Thyroid gland (tissue), 4 donors: Measurements from ENCODE around the gene PHF21A. TPM values are rescaled to one million over a fixed set of nuclear protein-coding genes. Genes with fewer than 3 reads are reported as not detected.

ENCODE experiments used
- DNase-seq, 2 donors: peaks; one replicate each; pipeline ENCODE4 v3.0.0-alpha.2; 2019
- H3K27ac ChIP-seq, 3 donors: fragments of 200-600 bp; sonication (generic); 1 replicate in 2 of 3; 2 replicates in 1 of 3; pipeline ENCODE4 v1.5.1; 2016 to 2019; ENCODE audit warnings: mild to moderate bottlenecking in 1 of 3, moderate library complexity in 1 of 3
- H3K27me3 ChIP-seq: fragments of 200-600 bp; sonication (generic); one replicate; pipeline ENCODE4 v1.5.1; 2019
- H3K36me3 ChIP-seq, 2 donors: fragments of 200-600 bp; sonication (generic); one replicate each; pipeline ENCODE4 v1.5.1; 2016 to 2019
- H3K4me1 ChIP-seq, 2 donors: fragments of 200-600 bp; sonication (generic); one replicate each; pipeline ENCODE4 v1.5.1; 2017 to 2019
- H3K4me3 ChIP-seq, 3 donors: fragments of 200-600 bp; sonication (generic); replicated peaks in 1 of 3; 1 replicate in 2 of 3; 2 replicates in 1 of 3; pipeline ENCODE4 v1.5.1; 2016; ENCODE audit warnings: mild to moderate bottlenecking in 1 of 3
- H3K9me3 ChIP-seq: fragments of 200-600 bp; sonication (generic); one replicate; pipeline ENCODE4 v1.5.1; 2017
- POLR2A ChIP-seq, 2 donors: fragments of 450-650 bp; IDR thresholded peaks; one replicate each; pipeline ENCODE4 v1.6.1; 2017; ENCODE audit warnings: antibody characterized with exemption in 2 of 2, mild to moderate bottlenecking in 2 of 2, moderate library complexity in 1 of 2
- WGBS, 2 donors: methylation state at CpG; one replicate each; pipeline ENCODE4 v1.1.5; 2017; 5-methylcytosine and 5-hydroxymethylcytosine counted together
- intact Hi-C: fragments of 100-400 bp; cut with DNase I; formaldehyde crosslinking; loops from one replicate; pipeline ENCODE4 v1.15.1; 2023
- total RNA-seq, 4 donors: library from RNA; depleted of rRNA; stranded (reverse); fragments of >200 nt; gene quantifications; one replicate each; pipeline ENCODE4 v1.2.3, GENCODE V29; 2016
- TF ChIP-seq, protein P1 (sequence below), 6 experiments: fragments of 200-600 bp in 3 of 6; fragments of 450-650 bp in 3 of 6; sonication (generic) in 3 of 6; IDR thresholded peaks; one replicate each; pipeline ENCODE4 v1.5.1; 2016 to 2019; ENCODE audit warnings: antibody characterized with exemption in 6 of 6, mild to moderate bottlenecking in 2 of 6, inconsistent platforms in 1 of 6, moderate library complexity in 1 of 6

The PHF21A gene
- total RNA-seq, 4 donors from 2014 or later = 26.2 to 95.7 (median 64.0) TPM

DNA sequence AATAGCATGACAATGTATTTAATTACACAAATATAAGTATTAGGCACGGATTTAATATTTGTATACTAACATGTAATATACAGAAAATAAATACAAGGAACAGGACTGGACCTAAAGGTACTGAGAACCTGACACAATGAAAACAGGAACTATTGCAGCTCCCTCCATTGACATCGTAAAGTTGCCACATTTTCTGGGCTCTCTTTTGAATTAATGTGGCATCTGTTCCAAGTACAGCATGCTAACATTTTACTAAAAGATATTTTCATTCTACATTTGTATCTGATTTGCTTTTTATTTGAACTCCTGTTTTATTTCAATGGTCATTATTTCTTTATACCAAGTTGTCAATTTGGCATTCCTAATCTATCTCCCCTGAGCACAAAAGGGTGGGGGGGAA lies 15.3 kb downstream of the PHF21A start:
- Histone ChIP-seq H3K4me1 (peaks cover 51 to 58% of the 10 kb centered on the region in 2 donors), H3K9me3 (no peaks in the 10 kb centered on the region), H3K27me3 (no peaks in the 10 kb centered on the region), H3K27ac (no peak overlapping the region), H3K4me3 (no peak overlapping the region), H3K36me3 (no peaks in the 10 kb centered on the region)
- 86 to 93% methylated on average over 2 of the region's 2 CpGs for WGBS, 2 donors
- TF ChIP-seq POLR2A (IDR thresholded peaks at IDR 0.05) = no peak
- TF ChIP-seq, protein P1, sequence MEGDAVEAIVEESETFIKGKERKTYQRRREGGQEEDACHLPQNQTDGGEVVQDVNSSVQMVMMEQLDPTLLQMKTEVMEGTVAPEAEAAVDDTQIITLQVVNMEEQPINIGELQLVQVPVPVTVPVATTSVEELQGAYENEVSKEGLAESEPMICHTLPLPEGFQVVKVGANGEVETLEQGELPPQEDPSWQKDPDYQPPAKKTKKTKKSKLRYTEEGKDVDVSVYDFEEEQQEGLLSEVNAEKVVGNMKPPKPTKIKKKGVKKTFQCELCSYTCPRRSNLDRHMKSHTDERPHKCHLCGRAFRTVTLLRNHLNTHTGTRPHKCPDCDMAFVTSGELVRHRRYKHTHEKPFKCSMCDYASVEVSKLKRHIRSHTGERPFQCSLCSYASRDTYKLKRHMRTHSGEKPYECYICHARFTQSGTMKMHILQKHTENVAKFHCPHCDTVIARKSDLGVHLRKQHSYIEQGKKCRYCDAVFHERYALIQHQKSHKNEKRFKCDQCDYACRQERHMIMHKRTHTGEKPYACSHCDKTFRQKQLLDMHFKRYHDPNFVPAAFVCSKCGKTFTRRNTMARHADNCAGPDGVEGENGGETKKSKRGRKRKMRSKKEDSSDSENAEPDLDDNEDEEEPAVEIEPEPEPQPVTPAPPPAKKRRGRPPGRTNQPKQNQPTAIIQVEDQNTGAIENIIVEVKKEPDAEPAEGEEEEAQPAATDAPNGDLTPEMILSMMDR (IDR thresholded peaks at IDR 0.05) = no peak
- intact Hi-C loops = no loop called here
- DNase-seq = no peak

DNA sequence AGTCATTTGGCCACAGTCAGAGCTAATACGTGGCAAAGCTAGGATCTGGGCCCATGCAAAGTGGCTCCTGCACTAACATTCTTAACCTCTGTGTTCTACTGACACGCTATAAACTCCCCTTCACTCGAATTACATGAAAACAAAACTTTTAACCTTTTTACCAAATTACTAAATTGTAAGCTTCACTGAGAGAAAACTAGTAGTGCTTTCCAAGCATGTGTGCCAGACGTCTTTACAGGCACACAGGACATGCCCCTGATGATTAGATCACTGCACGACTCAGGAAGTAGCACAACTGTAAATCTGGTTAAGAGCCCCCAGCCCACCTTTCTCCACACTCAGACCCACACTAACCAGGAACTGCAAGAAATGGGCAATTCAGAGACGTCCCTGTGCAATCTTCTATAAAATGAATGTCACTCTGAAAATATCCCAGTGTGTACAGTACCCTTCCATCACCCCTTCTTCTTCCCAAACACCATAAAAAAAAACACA lies 16.1 kb downstream of the PHF21A start:
- no peak overlapping the region for H3K4me3 ChIP-seq
- no peak for DNase-seq
- intact Hi-C loops = no loop called here
- no peaks in the 10 kb centered on the region for H3K9me3 ChIP-seq
- H3K4me1 ChIP-seq = peaks cover 57 to 60% of the 10 kb centered on the region in 2 donors
- H3K27me3 ChIP-seq = no peaks in the 10 kb centered on the region
- 55 to 68% methylated on average over 6 of the region's 6 CpGs for WGBS, 2 donors
- TF ChIP-seq, protein P1 (IDR thresholded peaks at IDR 0.05) = no peak
- no peak for TF ChIP-seq POLR2A (IDR thresholded peaks at IDR 0.05)
- H3K27ac ChIP-seq = no peak overlapping the region
- H3K36me3 ChIP-seq = no peaks in the 10 kb centered on the region

DNA sequence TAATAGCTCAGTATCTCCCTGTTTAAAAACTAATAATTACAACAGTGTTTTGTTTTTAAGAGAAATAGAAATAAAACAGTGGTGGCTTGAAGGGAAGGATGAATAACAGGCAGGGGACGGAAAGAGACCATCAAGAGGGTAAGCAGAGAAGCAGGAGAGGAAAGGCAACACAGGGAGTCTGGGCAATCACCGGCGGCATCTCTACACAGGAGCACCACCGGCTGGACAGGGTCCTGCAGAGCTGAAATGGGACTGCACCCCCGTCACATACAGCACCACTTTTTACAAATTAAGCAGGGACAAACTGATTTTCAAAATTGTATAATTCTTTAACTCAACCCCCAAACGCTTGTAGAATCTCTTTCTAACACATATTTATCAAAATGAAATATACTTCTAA lies 18.4 kb downstream of the PHF21A start:
- no peak overlapping the region for H3K27ac ChIP-seq
- H3K9me3 ChIP-seq = no peaks in the 10 kb centered on the region
- peaks cover 69 to 74% of the 10 kb centered on the region in 2 donors for H3K4me1 ChIP-seq
- H3K36me3 ChIP-seq = no peaks in the 10 kb centered on the region
- TF ChIP-seq, protein P1 (IDR thresholded peaks at IDR 0.05) = peak in 1 of 6 experiments; percentile 23
- TF ChIP-seq POLR2A (IDR thresholded peaks at IDR 0.05) = no peak
- DNase-seq = peak; percentile 34 to 50
- no peak overlapping the region for H3K4me3 ChIP-seq
- intact Hi-C loops = no loop called here
- no peaks in the 10 kb centered on the region for H3K27me3 ChIP-seq
- 53 to 62% methylated on average over 6 of the region's 6 CpGs for WGBS, 2 donors

GRCh38 chr11:46100670-46101069 lies 20.6 kb downstream of the PHF21A start:
- no peak for TF ChIP-seq POLR2A (IDR thresholded peaks at IDR 0.05)
- TF ChIP-seq, protein P1 (IDR thresholded peaks at IDR 0.05) = no peak
- Histone ChIP-seq H3K27me3 (no peaks in the 10 kb centered on the region), H3K4me1 (peaks cover 52 to 63% of the 10 kb centered on the region in 2 donors), H3K36me3 (no peaks in the 10 kb centered on the region), H3K9me3 (no peaks in the 10 kb centered on the region), H3K4me3 (no peak overlapping the region), H3K27ac (peak overlapping the region in 1 of 3 donors; percentile 11)
- DNase-seq = no peak
- intact Hi-C loops = no loop called here
- 86 to 96% methylated on average over 3 of the region's 3 CpGs for WGBS, 2 donors

- H3K27me3 ChIP-seq = no peaks in the 10 kb centered on the region
- no peak overlapping the region for H3K4me3 ChIP-seq
- intact Hi-C loops = no loop called here
- no peaks in the 10 kb centered on the region for H3K36me3 ChIP-seq
- 25 to 38% methylated on average over 1 of the region's 1 CpG for WGBS, 2 donors
- H3K27ac ChIP-seq = peak overlapping the region; percentile 17 to 54 (median 44)
- no peaks in the 10 kb centered on the region for H3K9me3 ChIP-seq
- DNase-seq = no peak
- TF ChIP-seq POLR2A (IDR thresholded peaks at IDR 0.05) = no peak
- TF ChIP-seq, protein P1 (IDR thresholded peaks at IDR 0.05) = no peak
- H3K4me1 ChIP-seq = peaks cover 48 to 59% of the 10 kb centered on the region in 2 donors
Observed at GRCh38 chr11:46099963-46100316, 21.3 kb downstream of the PHF21A start.
